Prostate gland (tissue), 2 donors: ENCODE measurements around the gene LEPR. TPM values are rescaled to one million over a fixed set of nuclear protein-coding genes. Genes with fewer than 3 reads are reported as not detected.

Experiments
- DNase-seq: peaks from one replicate; pipeline ENCODE4 v3.0.0-alpha.2; 2019; ENCODE audit warnings: low spot score
- H3K27ac ChIP-seq, 2 donors: fragments of 200-600 bp; sonication (generic); 2 replicates each; pipeline ENCODE4 v1.5.1; 2017 to 2019
- H3K27me3 ChIP-seq: fragments of 200-600 bp; sonication (generic); replicated peaks from 2 replicates; pipeline ENCODE4 v1.5.1; 2019; ENCODE audit not compliant: insufficient read depth
- H3K36me3 ChIP-seq, 2 donors: fragments of 200-600 bp; sonication (generic); 1 replicate in 1 of 2; 2 replicates in 1 of 2; pipeline versions ENCODE4 v1.5.1 to v1.8.1; 2017 to 2019
- H3K4me1 ChIP-seq: fragments of 200-600 bp; sonication (generic); replicated peaks from 2 replicates; pipeline ENCODE4 v1.5.1; 2019
- H3K4me3 ChIP-seq, 2 donors: fragments of 200-600 bp; sonication (generic); 2 replicates each; pipeline ENCODE4 v1.5.1; 2017 to 2019
- H3K9me3 ChIP-seq: fragments of 200-600 bp; sonication (generic); 2 replicates; pipeline ENCODE4 v1.5.1; 2017
- CTCF ChIP-seq, 4 experiments: fragments of 200-600 bp in 2 of 4; fragments of 450-650 bp in 2 of 4; sonication (generic) in 2 of 4; IDR thresholded peaks; 1 replicate in 3 of 4; 2 replicates in 1 of 4; pipeline ENCODE4 v1.5.1; 2016 to 2019; ENCODE audit warnings: antibody characterized with exemption in 4 of 4, mild to moderate bottlenecking in 2 of 4, moderate library complexity in 2 of 4
- POLR2A ChIP-seq: fragments of 450-650 bp; IDR thresholded peaks from one replicate; pipeline ENCODE4 v1.6.1; 2016; ENCODE audit warnings: antibody characterized with exemption, mild to moderate bottlenecking
- POLR2AphosphoS5 ChIP-seq: sonication (generic); formaldehyde crosslinking; IDR thresholded peaks from one replicate; pipeline ENCODE4 v1.6.1; 2017; ENCODE audit warnings: antibody characterized with exemption
- WGBS: methylation state at CpG from one replicate; pipeline ENCODE4 v1.1.5; 2018; 5-methylcytosine and 5-hydroxymethylcytosine counted together
- intact Hi-C: fragments of 100-400 bp; cut with DNase I; formaldehyde crosslinking; loops from one replicate; pipeline ENCODE4 v1.14.2; 2022
- total RNA-seq, 2 donors: library from RNA; depleted of rRNA; stranded (reverse); fragments of >200 nt; gene quantifications; one replicate each; pipeline ENCODE4 v1.1.0, GENCODE V29; 2016

LEPR gene, protein sequence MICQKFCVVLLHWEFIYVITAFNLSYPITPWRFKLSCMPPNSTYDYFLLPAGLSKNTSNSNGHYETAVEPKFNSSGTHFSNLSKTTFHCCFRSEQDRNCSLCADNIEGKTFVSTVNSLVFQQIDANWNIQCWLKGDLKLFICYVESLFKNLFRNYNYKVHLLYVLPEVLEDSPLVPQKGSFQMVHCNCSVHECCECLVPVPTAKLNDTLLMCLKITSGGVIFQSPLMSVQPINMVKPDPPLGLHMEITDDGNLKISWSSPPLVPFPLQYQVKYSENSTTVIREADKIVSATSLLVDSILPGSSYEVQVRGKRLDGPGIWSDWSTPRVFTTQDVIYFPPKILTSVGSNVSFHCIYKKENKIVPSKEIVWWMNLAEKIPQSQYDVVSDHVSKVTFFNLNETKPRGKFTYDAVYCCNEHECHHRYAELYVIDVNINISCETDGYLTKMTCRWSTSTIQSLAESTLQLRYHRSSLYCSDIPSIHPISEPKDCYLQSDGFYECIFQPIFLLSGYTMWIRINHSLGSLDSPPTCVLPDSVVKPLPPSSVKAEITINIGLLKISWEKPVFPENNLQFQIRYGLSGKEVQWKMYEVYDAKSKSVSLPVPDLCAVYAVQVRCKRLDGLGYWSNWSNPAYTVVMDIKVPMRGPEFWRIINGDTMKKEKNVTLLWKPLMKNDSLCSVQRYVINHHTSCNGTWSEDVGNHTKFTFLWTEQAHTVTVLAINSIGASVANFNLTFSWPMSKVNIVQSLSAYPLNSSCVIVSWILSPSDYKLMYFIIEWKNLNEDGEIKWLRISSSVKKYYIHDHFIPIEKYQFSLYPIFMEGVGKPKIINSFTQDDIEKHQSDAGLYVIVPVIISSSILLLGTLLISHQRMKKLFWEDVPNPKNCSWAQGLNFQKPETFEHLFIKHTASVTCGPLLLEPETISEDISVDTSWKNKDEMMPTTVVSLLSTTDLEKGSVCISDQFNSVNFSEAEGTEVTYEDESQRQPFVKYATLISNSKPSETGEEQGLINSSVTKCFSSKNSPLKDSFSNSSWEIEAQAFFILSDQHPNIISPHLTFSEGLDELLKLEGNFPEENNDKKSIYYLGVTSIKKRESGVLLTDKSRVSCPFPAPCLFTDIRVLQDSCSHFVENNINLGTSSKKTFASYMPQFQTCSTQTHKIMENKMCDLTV
- 10 to 100 TPM in 1 of 2 donors, 1 to 10 TPM in 1; 5.6 to 13.9 TPM for total RNA-seq

- Histone ChIP-seq H3K36me3 (peaks cover 2 to 6% of the 10 kb centered on the region in 2 donors), H3K9me3 (no peaks in the 10 kb centered on the region), H3K4me3 (peak within 1 kb of the TSS; percentile 81 to 84), H3K4me1 (no peaks in the 10 kb centered on the region), H3K27ac (peak within 1 kb of the TSS; percentile 94 to 97), H3K27me3 (no peaks in the 10 kb centered on the region)
- 2% methylated on average over 26 of the region's 60 CpGs for WGBS
- intact Hi-C loops, result loop anchor here (10.0 kb wide), 1 partner anchor 356 kb away; no protein-coding TSS in a partner anchor
- DNase-seq, result no peak
- peak; percentile 64 for TF ChIP-seq POLR2AphosphoS5
- peak; percentile 91 for TF ChIP-seq POLR2A
- peak in 1 of 4 experiments; percentile 19 for TF ChIP-seq CTCF (IDR thresholded peaks at IDR 0.05)
These were observed at the start of gene LEPR, which contains the start of gene LEPROT for GRCh38 chr1:65420590-65421350. TSS of gene LEPR (plus strand) at chr1:65420668. CDS start at chr1:65565566, 144,898 bp downstream. TSS of gene LEPROT (plus strand) at chr1:65420668. CDS start at chr1:65420725, 57 bp downstream.

GRCh38 chr1:65371544-65371943 is 48.9 kb upstream of the LEPR start:
- H3K4me1 ChIP-seq, result no peaks in the 10 kb centered on the region
- 93% methylated on average over 3 of the region's 3 CpGs for WGBS
- no peak overlapping the region for H3K4me3 ChIP-seq

GRCh38 chr1:65372557-65372956 is 47.9 kb upstream of the LEPR start:
- intact Hi-C loops, result no loop called here
- Histone ChIP-seq H3K27me3 (no peaks in the 10 kb centered on the region), H3K4me3 (no peak overlapping the region), H3K36me3 (no peaks in the 10 kb centered on the region), H3K9me3 (no peaks in the 10 kb centered on the region), H3K4me1 (no peaks in the 10 kb centered on the region), H3K27ac (no peak overlapping the region)
- DNase-seq, result no peak
- WGBS, result 75% methylated on average over 1 of the region's 1 CpG
- TF ChIP-seq CTCF (IDR thresholded peaks at IDR 0.05) (no peak), POLR2AphosphoS5 (no peak), POLR2A (no peak)

More at GRCh38 chr1:65371544-65371943, 48.9 kb upstream of the LEPR start:
- Histone ChIP-seq H3K36me3 (no peaks in the 10 kb centered on the region), H3K27ac (no peak overlapping the region), H3K27me3 (no peaks in the 10 kb centered on the region), H3K9me3 (no peaks in the 10 kb centered on the region)
- intact Hi-C loops, result no loop called here
- TF ChIP-seq CTCF (IDR thresholded peaks at IDR 0.05) (no peak), POLR2AphosphoS5 (no peak), POLR2A (no peak)
- DNase-seq, result no peak

DNA sequence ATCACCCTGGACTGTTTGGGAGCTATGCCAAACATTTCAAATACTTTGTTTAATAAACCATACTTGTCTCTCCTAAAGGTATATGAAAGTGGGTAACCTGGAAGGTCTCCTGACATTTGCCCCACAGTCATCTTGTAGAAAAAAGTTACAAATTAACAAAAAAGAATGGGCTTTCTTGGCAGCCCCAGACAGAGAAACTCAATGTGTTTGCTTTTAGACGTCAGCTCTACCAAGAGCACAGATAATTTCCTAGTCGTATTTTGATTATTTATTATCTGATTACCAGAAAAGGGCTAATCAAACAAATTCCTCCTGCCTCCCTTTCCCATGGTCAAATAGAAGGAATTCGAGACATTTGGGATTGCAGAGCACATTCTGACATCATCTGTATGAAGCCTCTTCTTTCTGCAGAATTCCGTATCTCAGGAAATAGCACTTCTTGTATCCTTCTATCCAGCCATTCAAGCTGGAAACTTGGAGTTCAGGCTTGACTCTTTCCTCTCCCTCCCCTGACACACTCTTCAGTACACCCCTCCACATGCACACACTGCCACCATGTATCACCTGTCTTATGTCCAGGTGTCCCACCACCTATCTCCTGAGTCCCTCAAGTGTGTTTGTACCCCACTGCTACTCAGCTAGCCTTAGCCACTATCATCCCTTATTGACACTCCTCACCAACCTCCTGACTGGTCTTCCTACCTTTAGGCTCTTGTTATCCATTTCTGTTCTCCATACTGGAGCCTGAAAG is 42.8 kb upstream of the LEPR start:
- Histone ChIP-seq H3K27ac (no peak overlapping the region), H3K9me3 (no peaks in the 10 kb centered on the region), H3K4me3 (no peak overlapping the region), H3K36me3 (no peaks in the 10 kb centered on the region), H3K4me1 (no peaks in the 10 kb centered on the region), H3K27me3 (no peaks in the 10 kb centered on the region)
- 76% methylated on average over 4 of the region's 4 CpGs for WGBS
- DNase-seq, result no peak
- TF ChIP-seq POLR2A, result no peak
- TF ChIP-seq CTCF (IDR thresholded peaks at IDR 0.05), result no peak
- no peak for TF ChIP-seq POLR2AphosphoS5
- intact Hi-C loops, result no loop called here
